T1000 (cell line): Measurements from ENCODE around the gene CNOT4.
"Not testable (repeated sequence)": the region's sequence is repeated elsewhere in the genome, so short reads cannot be mapped to it uniquely, and the experiment has no call there.

Experiments used
- DNase-seq: peaks from one replicate; lab custom pipeline; 2025; ENCODE audit warnings: mixed read lengths; lab: John Stamatoyannopoulos, UW

CNOT4 gene

GRCh38 chr7:135364206-135364605 lies 145.7 kb downstream of the CNOT4 start:
- DNase-seq = no peak

- no peak for DNase-seq
Measured at GRCh38 chr7:135362871-135363270, 147.0 kb downstream of the CNOT4 start.

GRCh38 chr7:135361788-135362187 lies 148.1 kb downstream of the CNOT4 start:
- DNase-seq = no peak

- no peak for DNase-seq
Measured at GRCh38 chr7:135359615-135360014, 150.3 kb downstream of the CNOT4 start.

- no peak for DNase-seq
Measured at GRCh38 chr7:135355377-135356048, 154.4 kb downstream of the CNOT4 start.

- DNase-seq = no peak
Measured at GRCh38 chr7:135353832-135354231, 156.1 kb downstream of the CNOT4 start.

GRCh38 chr7:135352285-135352684 lies 157.6 kb downstream of the CNOT4 start:
- DNase-seq = no peak

- DNase-seq = not testable (repeated sequence)
Measured at GRCh38 chr7:135351070-135351469, 158.8 kb downstream of the CNOT4 start.

GRCh38 chr7:135349746-135350145 lies 160.2 kb downstream of the CNOT4 start:
- DNase-seq = no peak

GRCh38 chr7:135348493-135348892 lies 161.4 kb downstream of the CNOT4 start:
- DNase-seq = no peak

- DNase-seq = no peak
Measured at GRCh38 chr7:135343361-135343760, 166.5 kb downstream of the CNOT4 start.

GRCh38 chr7:135342887-135343286 lies 167.0 kb downstream of the CNOT4 start:
- DNase-seq = no peak

- DNase-seq = no peak
Measured at GRCh38 chr7:135341049-135341448, 168.9 kb downstream of the CNOT4 start.

- DNase-seq = no peak
Measured at GRCh38 chr7:135337977-135338550, 171.8 kb downstream of the CNOT4 start.

- DNase-seq = no peak
Measured at GRCh38 chr7:135337506-135337905, 172.4 kb downstream of the CNOT4 start.

GRCh38 chr7:135335628-135336139 lies 174.2 kb downstream of the CNOT4 start:
- no peak for DNase-seq

- no peak for DNase-seq
Measured at GRCh38 chr7:135334830-135335543, 174.9 kb downstream of the CNOT4 start.

GRCh38 chr7:135333946-135334345 lies 176.0 kb downstream of the CNOT4 start:
- no peak for DNase-seq

- DNase-seq = no peak
Measured at GRCh38 chr7:135333200-135333599, 176.7 kb downstream of the CNOT4 start.

GRCh38 chr7:135330088-135330487 lies 179.8 kb downstream of the CNOT4 start:
- no peak for DNase-seq

- DNase-seq = no peak
Measured at GRCh38 chr7:135328526-135328925, 181.4 kb downstream of the CNOT4 start.

- DNase-seq = no peak
Measured at GRCh38 chr7:135328053-135328452, 181.8 kb downstream of the CNOT4 start.

GRCh38 chr7:135327458-135327857 lies 182.4 kb downstream of the CNOT4 start:
- no peak for DNase-seq
